HG03457 (cell line): ENCODE data around the gene FUOM.
A peak's percentile ranks its signal among the peaks of the same experiment; 100 is the strongest.
"Not testable (repeated sequence)": the region's sequence is repeated elsewhere in the genome, so short reads cannot be mapped to it uniquely, and the experiment has no call there.

Source experiments
- ATAC-seq: cut with Tn5 transposase; IDR thresholded peaks from one replicate; pipeline ENCODE4 v1.9.1; 2021; ENCODE audit warnings: moderate number of reproducible peaks; ENCODE audit not compliant: unreplicated experiment

The FUOM gene

DNA sequence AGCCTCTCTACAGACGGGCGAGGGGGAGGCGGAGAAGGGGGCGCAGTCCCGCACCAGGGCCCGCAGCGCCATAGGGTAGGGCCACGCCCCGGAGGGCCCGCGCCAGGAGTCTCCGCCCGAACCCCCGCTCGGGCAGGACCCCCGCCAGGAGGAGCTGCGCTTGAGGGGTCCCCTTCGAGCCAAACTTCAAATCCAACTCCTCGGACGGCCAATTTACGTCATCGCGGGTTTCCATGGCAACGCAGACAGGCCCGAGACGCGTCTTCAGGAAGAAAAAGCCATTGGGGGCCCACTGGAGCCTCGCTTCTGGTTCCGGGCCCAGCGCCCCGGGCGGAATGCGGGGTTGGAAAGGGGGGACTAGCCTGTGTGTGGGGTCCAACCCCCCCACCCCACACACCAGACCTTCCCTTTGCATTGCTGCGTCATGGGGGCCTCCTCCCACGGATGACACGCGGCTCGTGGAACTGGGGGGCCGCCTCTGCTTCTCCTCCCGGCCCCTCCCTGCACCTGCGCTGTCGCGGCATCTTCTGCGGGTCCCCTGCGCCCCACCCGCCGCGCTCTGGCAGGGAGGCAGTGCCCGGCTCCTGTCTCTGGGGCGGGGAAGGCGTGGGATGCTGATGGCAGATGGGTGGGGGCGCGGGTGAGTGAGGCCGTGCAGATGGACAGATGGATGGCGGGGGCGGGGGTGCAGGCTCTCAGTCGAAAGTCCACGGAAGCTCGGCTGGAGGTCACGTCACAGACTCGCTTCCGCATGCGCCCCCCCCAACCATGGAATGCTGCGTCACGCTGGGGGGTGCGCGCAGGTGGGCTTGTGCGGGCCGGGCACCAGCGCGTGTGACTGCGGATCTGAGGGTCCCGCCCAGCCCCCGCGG is 22.3 kb downstream of the FUOM start:
- ATAC-seq, result no peak

DNA sequence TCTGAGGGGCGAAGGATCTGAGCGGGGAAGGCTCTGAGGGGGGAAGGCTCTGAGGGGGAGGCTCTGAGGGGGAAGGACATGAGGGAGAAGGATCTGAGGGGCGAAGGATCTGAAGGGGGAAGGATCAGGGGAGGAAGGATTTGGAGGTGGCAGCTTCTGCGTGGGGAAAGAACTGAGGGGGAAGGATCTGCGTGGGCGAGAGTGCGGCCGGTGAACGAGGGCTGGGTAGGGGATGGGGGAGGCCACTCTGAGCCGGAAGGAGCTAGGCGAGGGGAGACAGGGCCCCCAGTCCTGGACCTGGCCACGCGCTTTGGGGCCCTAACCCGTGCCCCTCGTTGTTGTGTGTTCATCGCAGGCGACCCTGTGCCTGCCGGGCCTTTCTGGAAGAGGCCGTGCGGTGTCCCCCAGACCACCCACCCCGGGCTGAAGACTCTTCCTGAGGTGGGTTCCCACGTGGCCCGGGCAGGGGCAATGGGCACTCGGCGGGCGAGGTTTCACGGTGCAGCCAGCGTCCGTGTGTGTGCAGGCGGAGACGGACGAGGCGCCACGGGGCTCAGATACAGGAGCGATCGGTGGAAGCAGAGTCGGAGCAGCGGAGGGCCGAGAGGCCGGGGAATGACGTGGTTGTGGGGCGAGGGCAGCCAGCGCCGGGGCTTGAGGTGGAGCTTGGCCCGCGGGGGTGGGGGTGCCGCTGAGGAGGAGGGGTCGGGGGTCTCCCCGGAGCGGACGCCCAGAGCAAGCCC is 23.1 kb downstream of the FUOM start:
- ATAC-seq, result no peak

DNA sequence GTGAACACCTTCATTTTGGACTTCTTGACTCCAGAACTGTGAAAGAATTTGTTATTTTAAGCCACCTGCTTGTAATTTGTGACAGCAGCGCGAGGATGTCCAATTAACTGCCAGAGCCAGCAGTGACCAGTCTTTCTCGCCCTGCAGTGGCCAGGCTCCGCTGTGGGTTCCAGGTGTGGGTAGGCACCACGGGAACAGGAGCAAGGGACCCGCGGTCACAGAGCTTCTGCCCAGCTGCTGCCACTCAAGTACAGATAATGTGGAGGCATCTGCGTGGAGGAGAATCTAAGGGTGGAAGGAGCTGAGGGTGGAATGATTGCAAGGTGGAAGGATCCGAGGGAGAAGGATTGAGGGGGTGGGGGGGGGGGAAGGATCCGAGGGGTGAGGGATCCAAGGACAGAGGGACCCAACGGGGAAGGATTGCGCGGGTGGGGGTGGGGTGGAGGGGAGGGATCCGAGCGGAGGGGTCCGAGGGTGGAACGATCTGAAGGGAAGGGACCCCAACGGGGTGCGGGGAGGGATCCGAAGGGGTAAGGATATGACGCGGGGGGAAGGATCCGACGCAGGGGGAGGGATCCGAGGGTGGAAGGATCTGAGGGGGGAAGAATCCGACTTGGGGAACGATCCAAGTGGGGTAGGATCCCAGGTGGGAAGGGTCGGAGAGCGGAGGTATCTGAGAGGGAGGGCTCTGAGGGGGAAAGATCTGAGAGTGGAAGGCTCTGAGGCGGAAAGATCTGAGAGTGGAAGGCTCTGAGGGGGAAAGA is 24.7 kb downstream of the FUOM start:
- no peak for ATAC-seq

DNA sequence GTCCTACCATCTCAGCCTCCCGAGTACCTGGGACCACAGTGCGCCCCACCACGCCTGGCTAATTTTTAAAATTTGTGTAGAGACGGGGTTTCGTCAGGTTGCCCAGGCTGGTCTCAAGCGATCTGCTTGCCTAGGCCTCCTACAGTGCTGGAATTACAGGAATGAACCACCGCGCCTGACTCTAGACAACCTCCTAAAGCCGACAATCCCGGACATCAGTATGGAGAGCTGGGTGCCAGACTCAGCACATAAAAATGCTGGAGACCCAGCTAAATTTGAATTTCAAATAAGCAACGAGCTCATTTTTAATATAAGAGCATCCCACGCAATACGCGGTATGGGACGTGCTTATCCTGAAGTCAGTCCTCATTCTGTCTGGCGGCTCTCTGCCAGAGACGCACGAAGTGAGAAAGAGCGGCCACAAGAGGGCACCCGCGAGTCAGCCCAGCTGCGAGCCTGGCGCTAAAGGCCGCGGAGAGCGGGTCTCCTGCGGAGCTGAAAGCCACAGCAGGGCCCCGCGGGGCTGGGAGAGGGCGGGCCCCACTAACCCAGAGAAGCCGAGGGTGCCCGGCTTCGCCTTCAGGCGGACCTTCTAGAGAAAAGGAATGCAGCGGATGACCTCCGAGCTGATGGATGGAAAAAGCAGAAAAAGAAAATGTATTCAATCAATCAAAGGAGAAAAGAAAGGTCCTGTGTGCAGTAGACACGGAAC is 28.2 kb downstream of the FUOM start:
- peak; percentile 78 for ATAC-seq

DNA sequence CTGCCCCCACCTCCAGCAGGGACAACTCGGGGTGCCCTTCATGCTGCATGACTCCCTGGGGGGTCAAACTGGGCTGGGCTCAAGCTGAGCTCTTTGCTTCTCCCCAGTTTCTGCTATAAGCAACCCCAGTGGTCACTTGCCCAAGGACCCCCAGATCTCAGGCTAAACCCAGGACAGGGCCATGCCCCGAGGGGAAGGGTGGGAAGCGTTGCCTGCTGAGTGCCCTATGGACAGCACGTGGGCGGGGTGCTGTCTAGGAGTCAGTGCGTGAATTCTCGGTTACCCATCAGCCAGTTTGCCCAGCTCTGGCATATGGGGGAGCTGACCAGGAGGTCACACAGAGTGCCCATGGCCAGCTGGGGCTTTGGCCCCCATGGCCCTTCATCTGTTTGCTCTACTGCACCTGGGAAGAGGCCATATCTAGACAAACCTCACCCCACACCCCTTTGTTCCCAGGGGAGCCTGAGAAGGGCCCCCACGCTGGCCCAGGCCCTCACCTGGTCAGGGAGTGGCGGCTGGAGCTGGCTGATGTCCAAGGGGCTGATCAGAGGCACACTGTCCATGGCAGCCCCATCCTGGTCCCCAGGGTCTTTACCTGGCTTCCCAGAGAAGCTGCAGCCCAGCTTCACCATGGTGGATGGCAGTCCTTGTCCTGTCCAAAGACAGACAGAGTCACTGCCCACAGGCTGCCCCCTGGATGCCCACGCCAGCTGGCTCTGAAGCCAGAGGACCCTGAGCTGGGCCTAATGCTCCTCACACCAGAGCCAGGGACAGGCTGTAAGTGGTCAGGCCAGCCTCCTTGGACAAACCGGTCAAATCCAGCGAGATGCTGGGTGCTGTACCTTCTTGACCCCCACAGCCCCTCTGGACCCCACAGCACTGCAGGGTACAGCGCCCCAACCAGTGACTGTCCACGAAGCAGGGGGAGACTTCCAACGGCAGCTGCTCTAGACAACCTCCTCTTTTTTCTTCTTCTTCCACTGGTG is 29.2 kb downstream of the FUOM start:
- ATAC-seq, result no peak

DNA sequence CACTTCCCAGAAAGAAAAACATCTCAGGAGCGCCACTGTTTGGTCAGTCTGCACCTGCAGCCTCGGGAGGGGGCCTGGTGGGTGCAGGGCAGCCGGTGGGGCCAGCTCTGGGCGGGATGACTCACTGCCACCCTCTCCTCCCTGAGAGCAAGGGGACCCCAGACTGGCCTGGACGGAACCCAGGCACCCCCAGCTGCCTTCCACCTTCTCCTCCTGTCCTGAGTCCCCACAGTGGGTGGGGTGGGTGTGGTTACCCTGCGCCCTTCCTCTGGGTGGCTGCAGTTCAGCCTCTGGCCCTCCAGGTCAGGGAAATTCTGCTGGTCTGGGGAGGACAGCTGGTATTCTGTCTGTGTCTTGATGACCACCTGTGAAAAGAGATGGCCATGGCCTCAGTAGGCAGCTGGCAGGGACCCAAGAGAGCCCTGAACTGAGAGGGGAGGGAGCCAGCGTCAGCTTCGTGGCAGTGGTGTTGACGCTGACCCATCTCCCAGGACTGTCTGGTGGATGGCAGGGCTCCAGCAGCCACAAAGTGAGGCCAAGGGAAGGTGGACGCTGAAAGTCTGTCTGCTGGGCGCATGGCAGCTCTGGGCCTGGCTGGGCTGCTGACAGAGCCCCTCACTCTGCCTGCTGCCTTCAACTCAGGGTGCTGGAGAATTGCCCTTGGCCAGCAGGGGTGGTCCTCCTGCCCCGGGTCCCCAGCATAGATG is 30.0 kb downstream of the FUOM start:
- no peak for ATAC-seq

DNA sequence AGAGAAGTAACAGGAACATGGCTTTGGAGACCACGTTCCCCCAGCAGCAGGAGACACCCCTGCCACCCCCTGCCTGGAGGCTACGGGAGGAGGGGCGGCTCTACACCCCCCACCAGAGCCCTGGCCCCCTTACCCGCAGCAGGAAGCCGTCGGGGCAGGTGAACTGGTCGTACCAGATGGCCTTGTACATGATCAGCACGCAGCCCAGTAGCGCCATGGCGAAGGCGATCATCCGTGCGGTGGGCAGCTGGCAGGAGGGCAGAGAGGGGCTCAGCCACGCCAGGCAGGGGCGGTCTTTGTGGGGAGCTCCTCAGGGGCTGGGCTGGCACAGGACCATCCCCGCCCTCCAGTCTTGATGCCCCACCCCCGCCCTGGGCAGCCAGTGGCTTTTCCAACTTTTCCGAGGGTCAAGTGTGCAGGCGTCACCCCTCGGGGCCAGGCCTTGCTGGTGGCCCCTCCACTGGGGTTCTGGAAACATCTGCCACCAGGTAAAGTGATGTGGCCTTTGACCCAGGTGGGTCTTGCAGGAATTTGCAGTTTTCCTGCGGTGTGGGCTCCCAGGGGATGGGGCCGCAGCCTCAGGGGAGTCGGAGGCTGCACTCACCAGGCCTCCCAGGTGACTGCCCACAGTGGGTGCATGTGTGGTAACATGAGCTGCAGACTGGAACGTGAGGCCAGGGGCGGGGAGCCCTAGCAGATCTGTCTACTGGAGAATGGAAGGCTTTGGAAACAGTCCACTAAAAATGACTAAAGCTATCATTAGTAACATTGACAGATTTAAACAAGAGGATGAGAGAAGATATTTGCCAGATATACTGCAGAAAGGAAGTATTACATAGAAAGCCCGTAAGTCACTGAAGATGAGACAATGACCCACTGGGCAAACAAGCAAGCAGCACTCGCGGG is 30.8 kb downstream of the FUOM start:
- no peak for ATAC-seq

DNA sequence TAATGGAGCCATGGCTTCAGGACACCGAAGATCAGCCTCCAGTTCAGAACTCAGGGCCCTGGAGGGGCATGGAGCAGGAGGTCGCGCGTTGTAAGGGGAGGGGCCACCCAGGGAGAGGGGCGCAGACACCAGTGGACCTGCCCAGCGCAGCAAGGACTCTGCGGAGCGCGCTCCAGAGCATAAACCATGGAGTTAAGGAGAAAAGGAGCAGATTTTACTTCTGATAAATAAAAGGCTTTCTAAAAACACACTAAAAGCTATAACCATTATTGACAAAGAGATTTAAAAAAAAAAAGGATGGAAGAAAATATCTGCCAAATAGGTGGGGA is 31.6 kb downstream of the FUOM start:
- no peak for ATAC-seq

DNA sequence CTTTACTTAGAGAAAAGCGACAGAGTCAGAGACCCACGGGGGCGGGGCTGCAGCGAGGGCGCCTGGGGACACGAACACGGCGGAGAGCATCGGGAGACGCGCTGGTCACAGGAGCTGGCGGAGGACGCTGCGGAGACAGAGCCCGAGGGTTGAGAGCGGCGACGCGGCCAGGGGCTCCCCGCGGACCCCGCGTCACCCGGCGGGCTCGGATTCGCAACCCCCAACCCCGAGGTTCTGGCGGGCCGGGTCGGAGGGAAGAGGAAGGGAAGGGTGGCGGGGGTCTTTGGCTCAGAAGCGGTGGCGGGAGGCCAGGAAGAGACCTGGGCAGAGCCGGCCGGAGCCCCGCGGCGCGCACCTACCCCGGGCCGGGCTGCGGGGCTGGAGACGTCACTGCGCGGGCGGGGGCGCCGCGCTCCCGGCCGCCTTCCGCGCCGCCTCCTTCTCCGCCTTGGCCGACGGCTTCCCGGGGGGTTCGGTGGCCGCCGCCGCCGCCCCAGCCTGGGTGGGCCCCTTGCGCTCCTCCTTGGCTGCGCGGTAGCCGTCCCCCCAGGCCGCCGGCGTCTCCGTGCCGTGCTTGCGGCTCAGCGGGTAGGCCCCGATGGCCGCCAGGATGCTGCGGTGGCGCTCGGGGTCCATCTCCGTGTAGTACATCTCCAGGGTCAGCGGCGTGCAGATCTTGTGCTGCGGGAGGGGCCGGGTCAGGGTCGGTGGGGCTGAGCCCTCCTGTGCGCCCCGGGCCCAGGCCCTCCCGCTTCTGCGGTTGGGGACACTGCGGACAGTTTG is 32.2 kb downstream of the FUOM start:
- ATAC-seq, result no peak

DNA sequence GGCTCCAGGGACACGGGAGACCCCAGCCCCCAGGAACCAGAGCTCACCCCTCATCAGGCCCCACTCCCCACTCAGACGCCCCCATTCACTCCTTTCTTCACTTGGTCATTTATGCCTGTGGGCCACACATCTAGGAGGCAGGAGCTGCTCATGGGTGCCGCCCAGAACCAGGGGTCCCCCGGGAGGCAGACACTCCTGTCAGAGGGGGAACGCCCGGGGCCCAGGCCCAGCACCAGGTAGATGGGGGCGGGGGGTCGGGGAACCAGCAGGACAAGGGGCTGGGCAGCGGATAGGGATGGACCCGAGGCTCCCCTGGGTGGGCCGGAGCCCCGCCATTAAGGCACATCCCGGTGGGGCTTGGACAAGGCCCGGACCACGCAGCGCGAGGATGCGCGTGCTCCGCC is 33.0 kb downstream of the FUOM start:
- no peak for ATAC-seq

DNA sequence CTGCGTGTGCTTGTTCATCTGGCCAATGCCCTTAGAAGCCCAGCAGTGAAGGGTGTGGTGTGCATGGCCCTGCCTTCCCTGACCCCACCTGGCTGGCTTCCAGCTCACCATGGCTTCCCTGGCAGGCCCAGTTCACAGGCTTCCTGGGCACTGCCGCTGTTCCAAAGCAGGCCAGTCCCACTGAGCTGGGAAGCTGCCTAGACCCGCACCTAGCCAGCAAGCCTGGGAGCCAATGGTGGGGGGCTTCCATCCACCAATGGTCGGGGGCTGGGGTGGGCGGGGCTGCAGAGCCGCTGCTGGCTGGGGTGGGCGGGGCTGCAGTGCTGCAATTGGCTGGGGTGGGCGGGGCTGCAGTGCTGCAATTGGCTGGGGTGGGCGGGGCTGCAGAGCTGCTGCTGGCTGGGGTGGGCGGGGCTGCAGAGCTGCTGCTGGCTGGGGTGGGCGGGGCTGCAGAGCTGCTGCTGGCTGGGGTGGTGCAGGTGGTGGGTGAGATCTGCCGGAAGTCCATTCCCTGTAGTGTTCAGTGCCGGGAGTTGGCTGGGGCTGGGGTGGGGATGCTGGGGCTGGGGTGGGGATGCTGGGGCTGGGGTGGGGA is 33.5 kb downstream of the FUOM start:
- ATAC-seq, result no peak

DNA sequence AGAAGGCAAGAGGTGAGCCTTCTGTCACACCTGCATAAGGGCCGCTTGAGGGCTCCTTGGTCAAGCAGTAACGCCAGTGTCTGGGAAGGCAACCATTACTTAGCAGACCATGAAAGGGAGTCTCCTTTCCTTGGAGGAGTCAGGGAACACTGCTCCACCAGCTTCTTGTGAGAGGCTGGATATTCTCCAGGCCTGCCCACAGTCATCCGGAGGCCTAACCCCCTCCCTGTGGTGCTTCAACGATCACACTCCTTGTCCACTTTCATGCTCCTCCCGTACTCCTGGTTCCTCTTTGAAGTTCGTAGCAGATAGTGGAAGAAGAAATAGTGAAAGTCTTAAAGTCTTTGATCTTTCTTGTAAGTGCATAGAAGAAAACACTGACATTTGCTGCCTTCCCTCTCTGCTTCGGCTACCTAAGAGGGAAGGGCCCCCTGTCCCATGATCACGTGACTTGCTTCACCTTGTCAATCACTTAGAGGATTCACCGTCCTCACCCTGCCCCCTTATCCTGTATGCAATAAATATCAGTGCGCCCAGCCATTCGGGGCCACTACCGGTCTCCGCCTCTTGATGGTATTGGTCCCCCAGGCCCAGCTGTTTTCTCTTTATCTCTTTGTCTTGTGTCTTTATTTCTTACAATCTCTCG is 35.6 kb downstream of the FUOM start:
- not testable (repeated sequence) for ATAC-seq

DNA sequence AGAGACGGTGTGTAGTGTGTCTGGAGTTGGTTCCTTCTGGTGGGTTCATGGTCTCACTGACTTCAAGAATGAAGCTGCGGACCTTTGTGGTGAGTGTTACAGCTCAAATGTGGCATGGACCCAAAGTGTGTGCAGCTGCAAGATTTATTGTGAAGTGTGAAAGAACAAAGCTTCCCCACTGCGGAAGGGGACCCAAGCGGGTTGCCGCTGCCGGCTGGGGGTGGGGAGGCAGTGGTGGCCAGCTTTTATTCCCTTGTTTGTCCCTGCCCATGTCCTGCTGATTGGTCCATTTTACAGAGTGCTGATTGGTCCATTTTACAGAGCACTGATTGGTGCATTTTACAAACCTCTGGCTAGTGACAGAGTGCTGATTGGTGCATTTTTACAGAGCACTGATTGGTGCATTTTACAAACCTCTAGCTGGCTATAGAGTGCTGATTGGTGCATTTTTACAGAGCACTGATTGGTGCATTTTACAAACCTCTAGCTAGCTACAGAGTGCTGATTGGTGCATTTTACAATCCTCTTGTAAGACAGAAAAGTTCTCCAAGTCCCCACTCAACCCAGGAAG is 36.9 kb downstream of the FUOM start:
- not testable (repeated sequence) for ATAC-seq

DNA sequence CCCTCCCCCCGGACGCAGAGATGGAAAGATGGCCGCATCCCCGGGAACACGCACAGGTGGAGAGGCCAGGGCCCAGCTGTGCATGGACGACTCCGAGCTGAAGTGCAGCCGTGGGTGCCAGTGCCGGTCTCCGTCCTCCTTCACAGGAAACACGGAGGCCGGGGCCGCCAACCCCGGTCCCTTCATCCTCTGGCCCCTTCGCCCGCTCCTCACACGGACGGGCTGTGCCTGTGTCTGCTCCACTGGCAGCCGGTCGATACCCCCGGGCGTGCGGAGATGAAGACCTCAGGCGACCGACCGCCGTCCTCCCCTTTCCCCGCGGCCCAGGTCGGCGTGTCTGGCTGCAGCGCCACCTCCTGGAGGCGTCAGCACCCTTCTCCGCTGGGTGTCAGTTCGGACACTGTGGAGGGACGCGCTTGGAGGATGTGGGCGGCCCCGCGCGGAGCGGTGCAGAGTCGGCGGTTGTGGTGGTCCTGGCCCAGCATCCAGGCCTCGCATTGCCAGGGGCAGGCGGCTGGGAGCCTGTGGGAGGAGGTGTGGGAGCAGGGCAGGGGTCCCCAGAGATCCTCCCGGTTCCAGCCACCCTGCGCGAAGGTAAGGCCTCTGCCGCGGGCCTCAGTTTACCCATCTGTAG is 39.2 kb downstream of the FUOM start:
- ATAC-seq, result peak; percentile 61

DNA sequence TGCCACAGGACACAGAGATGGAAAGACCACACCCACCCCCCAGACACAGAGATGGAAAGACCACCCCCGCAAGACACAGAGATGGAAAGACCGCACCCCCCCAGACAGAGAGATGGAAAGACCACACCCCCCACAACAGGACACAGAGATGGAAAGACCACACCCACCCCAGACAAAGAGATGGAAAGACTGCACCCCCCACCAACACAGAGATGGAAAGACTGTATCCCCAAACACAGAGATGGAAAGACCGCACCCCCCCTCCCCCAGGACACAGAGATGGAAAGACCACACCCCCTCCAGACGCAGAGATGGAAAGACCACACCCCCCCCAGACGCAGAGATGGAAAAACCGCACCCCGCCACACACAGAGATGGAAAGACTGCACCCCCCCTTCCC is 41.1 kb downstream of the FUOM start:
- ATAC-seq, result no peak

DNA sequence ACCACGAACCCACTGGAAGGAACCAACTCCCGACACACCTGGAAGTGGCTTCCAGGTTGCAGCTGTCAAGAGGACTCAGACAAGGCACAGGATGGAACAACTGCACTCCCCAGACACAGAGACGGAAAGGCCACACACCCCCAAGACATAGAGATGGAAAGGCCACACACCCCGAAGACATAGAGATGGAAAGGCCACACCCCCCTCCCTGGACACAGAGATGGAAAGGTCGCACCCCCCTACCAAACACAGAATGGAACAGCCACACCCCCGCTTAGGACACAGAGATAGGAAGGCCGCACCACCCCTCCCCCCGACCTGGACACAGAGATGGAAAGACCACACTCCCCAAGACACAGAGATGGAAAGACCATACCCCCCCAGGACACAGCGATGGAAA is 41.6 kb downstream of the FUOM start:
- no peak for ATAC-seq
